Transverse colon (tissue), 3 donors: ENCODE results near the gene BORCS8.

Experiments used
- CTCF ChIP-seq, 5 experiments: fragments of 200-600 bp in 3 of 5; fragments of 450-650 bp in 2 of 5; sonication (generic) in 3 of 5; IDR thresholded peaks; 1 replicate in 2 of 5; 2 replicates in 3 of 5; pipeline ENCODE4 v1.5.1; 2016 to 2017; ENCODE audit warnings: antibody characterized with exemption in 5 of 5, inconsistent platforms in 3 of 5, mild to moderate bottlenecking in 2 of 5, moderate library complexity in 1 of 5
- POLR2A ChIP-seq: fragments of 450-650 bp; IDR thresholded peaks from one replicate; pipeline ENCODE4 v1.6.1; 2016; ENCODE audit warnings: antibody characterized with exemption, mild to moderate bottlenecking, moderate library complexity

DNA sequence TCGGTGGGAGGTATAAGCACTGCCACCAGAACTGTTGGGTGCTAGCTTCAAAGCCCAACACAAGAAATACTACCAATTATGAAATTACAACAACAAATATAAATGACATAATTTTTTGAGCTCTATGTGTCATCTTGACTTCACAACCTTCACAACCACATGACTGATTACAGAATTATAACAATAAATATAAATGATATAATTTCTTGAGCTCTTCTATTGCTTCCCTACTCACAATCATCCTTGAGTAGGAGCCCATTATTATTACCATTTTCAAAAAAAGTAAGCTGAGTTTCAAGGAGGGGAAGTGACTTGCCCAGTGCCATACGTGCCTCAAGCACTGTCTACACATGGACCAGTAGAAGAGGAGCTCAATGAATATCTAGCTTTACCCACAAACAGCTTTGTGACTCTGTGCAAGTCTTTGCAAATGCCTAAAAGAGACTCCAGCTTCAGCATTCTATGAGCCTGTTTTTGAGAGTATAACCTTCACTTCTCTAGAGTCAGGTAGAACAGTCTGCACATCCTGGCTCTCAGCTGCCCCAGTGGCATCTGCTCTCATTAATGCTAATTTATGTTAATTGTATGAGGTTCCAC, 42.4 kb upstream of the BORCS8 start:
- no peak for TF ChIP-seq CTCF (IDR thresholded peaks at IDR 0.05)
- no peak for TF ChIP-seq POLR2A
